Activated T-cell treated with anti-CD3 and anti-CD28 coated beads, Interleukin-2, amount 50 U/mL, for 1 hour (primary cell): ENCODE results near the gene TMEM178A.

Source experiments
- DNase-seq: peaks from one replicate; pipeline ENCODE4 v3.0.0-alpha.2; 2020

TMEM178A gene

GRCh38 chr2:39682066-39682692, 16.5 kb downstream of the TMEM178A start:
- DNase-seq, result no peak

GRCh38 chr2:39683022-39683699, 17.4 kb downstream of the TMEM178A start:
- DNase-seq, result no peak

GRCh38 chr2:39684464-39684863, 18.7 kb downstream of the TMEM178A start:
- no peak for DNase-seq

- no peak for DNase-seq
These were observed 19.4 kb downstream of the TMEM178A start for GRCh38 chr2:39685126-39685525.

GRCh38 chr2:39686456-39686855, 20.7 kb downstream of the TMEM178A start:
- DNase-seq, result no peak

GRCh38 chr2:39688181-39688580, 22.5 kb downstream of the TMEM178A start:
- DNase-seq, result no peak

GRCh38 chr2:39689272-39689841, 23.6 kb downstream of the TMEM178A start:
- no peak for DNase-seq

- DNase-seq, result no peak
These were observed 24.2 kb downstream of the TMEM178A start for GRCh38 chr2:39689876-39690275.

GRCh38 chr2:39693245-39693644, 27.5 kb downstream of the TMEM178A start:
- no peak for DNase-seq

- no peak for DNase-seq
These were observed 30.4 kb downstream of the TMEM178A start for GRCh38 chr2:39696101-39696553.

GRCh38 chr2:39696838-39697237, 31.1 kb downstream of the TMEM178A start:
- DNase-seq, result no peak

- DNase-seq, result no peak
These were observed 31.7 kb downstream of the TMEM178A start for GRCh38 chr2:39697454-39697853.

- DNase-seq, result no peak
These were observed 35.4 kb downstream of the TMEM178A start for GRCh38 chr2:39701137-39701536.

GRCh38 chr2:39703181-39703872, 37.6 kb downstream of the TMEM178A start:
- DNase-seq, result no peak

- no peak for DNase-seq
These were observed 38.8 kb downstream of the TMEM178A start for GRCh38 chr2:39704540-39704939.

- DNase-seq, result no peak
These were observed 39.9 kb downstream of the TMEM178A start for GRCh38 chr2:39705638-39706037.

- no peak for DNase-seq
These were observed 40.6 kb downstream of the TMEM178A start for GRCh38 chr2:39706312-39706711.

GRCh38 chr2:39706945-39707344, 41.2 kb downstream of the TMEM178A start:
- DNase-seq, result no peak

- DNase-seq, result no peak
These were observed 42.3 kb downstream of the TMEM178A start for GRCh38 chr2:39708003-39708402.

GRCh38 chr2:39710807-39711206, 45.1 kb downstream of the TMEM178A start:
- DNase-seq, result no peak

- no peak for DNase-seq
These were observed 47.2 kb downstream of the TMEM178A start for GRCh38 chr2:39712953-39713352.

- no peak for DNase-seq
These were observed 49.4 kb downstream of the TMEM178A start for GRCh38 chr2:39715095-39715494.

- no peak for DNase-seq
These were observed 50.1 kb downstream of the TMEM178A start for GRCh38 chr2:39715822-39716221.

- DNase-seq, result no peak
These were observed 51.4 kb downstream of the TMEM178A start for GRCh38 chr2:39717067-39717466.
